ENCODE data around the gene CEND1. TPM values are rescaled to one million over a fixed set of nuclear protein-coding genes. Genes with fewer than 3 reads are reported as not detected.

Gene CEND1
- total and polyA plus RNA-seq, 2 of the 13 experiments (the other 11 are each of a cell fraction or from before 2014, with no cell fraction given) = not detected

GRCh38 chr11:794766-795633 is 5.1 kb upstream of the CEND1 start (continued):
- TF ChIP-seq ZBTB43 (CRISPR knock-in tag; conservative IDR thresholded peaks at IDR 0.05) = no peak
- no peak for TF ChIP-seq ZNF230 (CRISPR knock-in tag; IDR thresholded peaks at IDR 0.05)
- no peak for TF ChIP-seq ZNF7 (CRISPR knock-in tag; IDR thresholded peaks at IDR 0.05)
- no peak for TF ChIP-seq ZBTB21 (CRISPR knock-in tag; IDR thresholded peaks at IDR 0.05)
- TF ChIP-seq ARID4A (CRISPR knock-in tag; IDR thresholded peaks at IDR 0.05; ENCODE audit: borderline replicate concordance) = no peak
- TF ChIP-seq HINFP (CRISPR knock-in tag; IDR thresholded peaks at IDR 0.05; ENCODE audit: low read depth) = no peak

Measured in HepG2 (cell line).